ENCODE data around the gene PROM2.
A peak's percentile ranks its signal among the peaks of the same experiment; 100 is the strongest.
"Not testable (repeated sequence)": the region's sequence is repeated elsewhere in the genome, so short reads cannot be mapped to it uniquely, and the experiment has no call there.

Gene PROM2

GRCh38 chr2:95269036-95269680, 5.1 kb upstream of the PROM2 start:
- DNase-seq = no peak

GRCh38 chr2:95269745-95270144, 4.5 kb upstream of the PROM2 start:
- not testable (repeated sequence) for DNase-seq

DNA sequence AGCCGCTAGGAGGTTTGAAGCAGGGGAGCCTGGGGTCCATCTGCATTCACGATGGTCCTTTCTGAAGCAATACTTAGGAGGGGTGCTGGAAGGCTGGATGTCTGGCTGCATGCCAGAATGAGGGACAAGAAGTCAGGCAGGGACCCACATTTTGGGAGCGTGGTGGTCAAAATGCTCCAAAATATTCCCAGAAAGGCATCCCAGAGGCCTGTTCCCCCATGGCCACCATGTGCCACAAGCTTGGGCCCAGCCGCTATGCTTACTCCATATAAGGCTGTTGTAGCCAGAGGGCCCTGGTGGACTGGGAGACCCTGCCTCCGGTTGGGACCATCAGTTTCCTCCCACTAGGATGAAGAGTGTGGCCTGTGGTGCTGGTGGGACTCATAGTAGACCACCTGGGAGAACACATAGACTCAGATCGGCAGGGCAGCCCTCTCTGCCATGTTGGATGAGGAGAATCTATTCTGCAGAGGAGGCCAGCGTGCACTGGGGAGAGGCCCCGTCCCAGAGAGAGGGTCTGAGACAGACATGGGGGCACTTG, 3.6 kb upstream of the PROM2 start:
- no peak for DNase-seq

DNA sequence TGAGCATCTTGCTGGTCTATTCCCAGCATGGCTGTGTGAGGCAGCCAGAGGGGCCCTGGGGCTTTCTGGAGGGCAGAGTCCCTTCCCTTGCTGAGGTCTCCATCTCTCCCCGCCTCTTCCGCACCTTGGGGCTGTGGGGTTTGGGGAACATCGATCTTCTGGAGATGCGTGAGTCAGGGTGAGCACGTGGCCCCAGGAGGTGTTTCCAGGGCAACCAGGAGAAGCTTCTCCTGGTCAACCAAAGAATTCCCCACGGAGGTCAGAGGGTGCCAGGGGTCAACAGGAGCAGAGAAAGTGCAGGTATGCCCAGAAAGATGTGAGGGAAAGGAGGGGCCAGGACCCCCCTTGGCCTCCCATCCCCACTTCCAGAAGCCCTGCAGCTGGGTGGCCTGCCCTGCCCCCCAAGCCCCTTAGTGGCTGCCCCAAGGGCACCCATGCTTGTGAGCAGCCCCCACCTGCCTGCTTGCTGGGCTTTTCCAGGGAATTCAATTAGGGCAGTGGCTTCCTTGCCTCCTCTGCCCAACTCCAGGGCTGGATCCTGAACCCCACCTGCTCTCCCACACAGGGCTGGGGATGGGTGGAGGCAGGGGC, 2.8 kb upstream of the PROM2 start:
- no peak for DNase-seq

- no peak for DNase-seq
Measured at GRCh38 chr2:95272299-95272751, 1.9 kb upstream of the PROM2 start.

DNA sequence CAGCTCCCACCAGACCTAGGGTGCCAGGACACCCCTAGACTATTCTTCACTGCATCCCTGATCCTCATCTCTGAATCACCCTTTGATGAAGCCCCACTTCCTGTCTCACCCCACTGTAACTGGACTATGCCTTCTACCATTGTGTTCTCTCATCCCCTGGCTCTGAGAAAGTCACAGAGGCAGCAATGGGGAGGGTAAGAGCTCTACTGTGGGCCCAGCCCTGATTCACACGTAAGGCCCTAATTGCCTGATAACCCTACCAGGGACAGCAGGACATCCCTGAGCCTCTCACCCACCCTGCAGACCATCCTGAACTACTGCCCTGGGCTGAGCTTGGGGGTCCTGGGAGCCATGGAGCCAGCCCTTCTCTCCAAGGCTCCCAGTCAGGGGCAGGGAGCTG, 1.5 kb upstream of the PROM2 start:
- no peak for DNase-seq

GRCh38 chr2:95273566-95274290, 521 bp upstream of the PROM2 start:
- DNase-seq = peak; percentile 39 to 47

- no peak for DNase-seq
Measured at GRCh38 chr2:95275151-95275515, 884 bp downstream of the PROM2 start.

- DNase-seq = peak in 1 of 2 donors; percentile 11
Measured at GRCh38 chr2:95275601-95276243, 1.5 kb downstream of the PROM2 start.

GRCh38 chr2:95276244-95276887, 2.1 kb downstream of the PROM2 start:
- DNase-seq = no peak

DNA sequence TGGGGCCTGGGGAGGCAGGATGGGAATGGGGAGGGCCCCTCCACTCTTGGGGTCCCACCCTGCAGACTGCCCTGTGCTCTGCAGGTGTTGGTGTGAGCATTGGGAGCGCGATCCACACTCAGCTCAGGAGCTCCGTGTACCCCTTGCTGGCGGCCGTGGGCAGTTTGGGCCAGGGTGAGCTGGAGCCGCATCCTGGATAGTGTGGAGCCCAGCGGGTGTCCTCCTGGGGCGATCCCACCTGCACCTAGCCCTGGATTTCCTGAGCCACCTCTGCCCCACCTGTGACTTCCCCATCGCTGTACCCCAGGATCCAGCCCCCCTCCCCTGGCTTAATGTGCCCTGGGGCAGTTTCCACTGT, 2.6 kb downstream of the PROM2 start:
- DNase-seq = no peak

- DNase-seq = no peak
Measured at GRCh38 chr2:95277246-95277906, 3.1 kb downstream of the PROM2 start.

DNA sequence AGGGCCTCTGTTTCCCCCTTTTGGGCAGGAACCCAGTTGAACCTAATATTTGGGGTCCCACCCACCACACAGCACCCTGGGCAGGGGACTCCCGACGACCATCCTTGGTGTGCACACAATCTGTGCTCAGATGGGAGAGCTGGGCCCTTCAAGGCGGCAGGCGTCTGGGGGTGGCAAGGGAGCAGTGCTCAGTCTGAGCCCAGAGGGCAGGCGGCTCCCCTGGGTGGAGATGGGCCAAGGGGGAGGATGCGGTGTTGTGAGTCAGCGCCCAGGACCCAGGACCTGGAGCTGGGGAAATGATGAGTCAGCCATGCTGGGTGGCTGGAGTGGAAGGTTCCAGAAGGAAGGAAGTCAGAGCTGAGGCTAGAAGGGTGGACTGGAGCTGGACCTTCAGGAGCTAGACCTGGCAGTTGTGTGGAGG, 3.8 kb downstream of the PROM2 start:
- DNase-seq = no peak

- no peak for DNase-seq
Measured at GRCh38 chr2:95278637-95279225, 4.5 kb downstream of the PROM2 start.

- DNase-seq = no peak
Measured at GRCh38 chr2:95279435-95280035, 5.3 kb downstream of the PROM2 start.

GRCh38 chr2:95281071-95281470, 6.8 kb downstream of the PROM2 start:
- no peak for DNase-seq

GRCh38 chr2:95281786-95282185, 7.5 kb downstream of the PROM2 start:
- no peak for DNase-seq

GRCh38 chr2:95282458-95282857, 8.2 kb downstream of the PROM2 start:
- no peak for DNase-seq

GRCh38 chr2:95283562-95283961, 9.3 kb downstream of the PROM2 start:
- no peak for DNase-seq

- DNase-seq = no peak
Measured at GRCh38 chr2:95284886-95285541, 10.8 kb downstream of the PROM2 start.

DNA sequence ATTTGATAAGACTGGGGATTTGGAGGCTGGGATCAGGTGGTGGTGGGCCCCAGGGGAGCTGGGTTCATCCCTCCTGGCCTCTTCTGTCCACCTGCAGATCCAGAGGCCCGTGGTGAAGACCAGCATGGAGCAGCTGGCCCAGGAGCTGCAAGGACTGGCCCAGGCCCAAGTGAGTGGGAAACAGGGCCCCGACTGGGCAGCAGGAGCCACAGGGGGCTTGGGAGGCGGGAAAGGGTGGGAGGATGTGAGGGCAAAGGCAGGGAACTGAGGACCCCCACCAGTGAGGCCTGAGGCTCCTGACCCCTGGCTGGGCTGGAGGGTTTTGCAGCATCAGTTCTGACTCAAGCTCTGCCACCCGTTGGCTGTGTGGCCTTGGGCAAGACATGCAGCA, 11.3 kb downstream of the PROM2 start:
- DNase-seq = no peak
